NCI-H1930 (cell line): ENCODE measurements around the gene KCTD18.
A peak's percentile ranks its signal among the peaks of the same experiment; 100 is the strongest.

Experiments used
- DNase-seq, 2 experiments: peaks; one replicate each; lab custom pipeline; 2025; lab: John Stamatoyannopoulos, UW

Gene KCTD18

DNA sequence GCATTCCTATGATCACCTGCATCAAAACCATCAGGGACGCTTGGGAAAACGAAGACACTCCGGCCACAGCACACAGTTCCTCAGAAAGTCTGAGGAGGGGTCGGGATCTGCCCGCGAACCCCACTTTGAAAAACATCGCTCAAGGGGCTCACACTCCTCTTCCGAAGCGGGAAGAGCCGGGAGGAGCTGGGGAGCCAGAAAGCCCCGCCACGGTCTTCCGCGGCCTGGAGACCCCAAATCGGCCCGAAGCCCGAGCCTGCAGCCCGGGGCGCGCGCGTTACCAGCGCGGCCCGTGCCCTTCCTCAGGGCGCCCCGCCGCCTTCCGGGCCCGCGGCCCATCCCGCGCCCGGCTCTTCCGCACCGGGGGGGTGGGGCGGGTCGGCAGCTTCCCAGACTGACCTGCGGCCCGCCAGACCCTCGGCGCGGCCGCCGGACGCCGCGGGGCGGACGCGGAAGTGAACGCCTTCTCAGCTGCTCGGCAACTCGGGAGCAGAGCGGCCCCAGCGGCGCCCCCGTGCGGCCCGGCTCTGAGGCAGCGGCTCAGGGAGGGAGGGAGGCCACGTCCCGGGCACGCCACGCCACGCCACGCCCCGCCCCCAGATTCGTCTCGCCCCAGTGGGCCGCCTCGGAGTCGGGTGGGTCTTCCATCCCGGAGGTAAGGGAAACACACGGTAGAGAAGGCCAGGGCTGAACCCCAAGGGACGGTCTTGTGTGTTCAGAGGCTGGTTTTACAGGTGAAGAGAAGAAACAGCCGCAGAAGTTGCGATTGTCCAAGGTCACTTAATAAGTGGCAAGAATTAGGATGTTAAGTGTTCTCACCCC is at the start of gene KCTD18:
TSS of gene KCTD18 (minus strand) at position 457 of the 822 bp plus-strand sequence. CDS start 3,052 bp downstream, outside the sequence.
- peak; percentile 72 to 89 for DNase-seq

DNA sequence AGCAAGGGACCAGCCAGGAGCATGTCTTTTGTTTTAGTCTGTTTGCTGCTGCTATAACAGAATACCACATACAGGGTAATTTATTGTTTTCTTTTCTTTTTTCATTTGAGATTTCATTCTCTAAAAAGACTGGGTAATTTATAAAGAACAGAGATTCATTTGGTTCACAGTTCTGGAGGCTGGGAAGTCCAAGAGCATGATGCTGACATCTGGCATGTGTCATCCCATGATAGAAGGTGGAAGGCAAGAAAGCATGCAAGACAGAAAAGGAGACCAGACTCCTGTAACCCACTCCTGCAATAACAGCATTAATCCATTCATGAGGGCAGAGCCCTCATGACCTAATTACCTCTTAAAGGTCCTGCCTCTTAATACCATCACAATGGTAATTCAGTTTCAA is 30.9 kb upstream of the KCTD18 start:
- DNase-seq, result no peak

DNA sequence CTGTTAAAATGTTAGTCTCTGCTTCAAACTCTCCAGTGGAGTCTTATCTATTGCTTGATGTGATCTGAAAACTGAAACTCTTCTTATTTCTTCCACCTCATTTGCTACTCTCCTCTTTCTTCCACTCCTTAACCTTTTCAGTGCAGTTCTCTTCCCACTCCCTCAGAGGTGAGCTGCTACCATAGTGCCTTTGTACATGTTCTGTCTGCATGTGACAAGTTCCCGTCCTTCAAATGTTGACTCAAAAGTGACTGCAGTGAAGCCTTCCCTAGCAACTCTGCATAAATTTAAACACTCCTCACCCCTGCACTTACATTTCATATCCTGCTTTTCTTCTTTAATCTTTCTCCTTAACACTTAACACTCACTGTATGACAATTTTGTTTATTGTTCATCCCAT is 28.3 kb upstream of the KCTD18 start:
- no peak for DNase-seq

DNA sequence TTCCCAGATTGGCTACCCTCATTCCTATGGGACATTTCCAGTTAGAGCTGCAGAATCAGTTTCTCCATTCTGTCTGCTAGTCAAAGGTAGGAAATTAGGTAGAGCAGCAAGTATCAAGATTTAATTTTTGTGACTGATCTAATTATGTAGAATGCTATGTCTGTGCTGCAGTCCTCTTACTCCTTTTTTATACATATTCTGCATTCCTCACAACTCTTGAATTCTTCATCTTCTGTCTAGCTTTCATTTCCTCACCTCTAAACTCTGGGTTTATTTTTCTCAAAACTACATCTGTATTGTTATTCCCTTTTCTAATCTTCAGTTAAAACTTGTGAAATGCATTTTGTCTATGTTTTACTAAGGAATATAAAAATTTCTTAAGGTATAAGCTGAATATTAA is 24.7 kb upstream of the KCTD18 start:
- no peak for DNase-seq

DNA sequence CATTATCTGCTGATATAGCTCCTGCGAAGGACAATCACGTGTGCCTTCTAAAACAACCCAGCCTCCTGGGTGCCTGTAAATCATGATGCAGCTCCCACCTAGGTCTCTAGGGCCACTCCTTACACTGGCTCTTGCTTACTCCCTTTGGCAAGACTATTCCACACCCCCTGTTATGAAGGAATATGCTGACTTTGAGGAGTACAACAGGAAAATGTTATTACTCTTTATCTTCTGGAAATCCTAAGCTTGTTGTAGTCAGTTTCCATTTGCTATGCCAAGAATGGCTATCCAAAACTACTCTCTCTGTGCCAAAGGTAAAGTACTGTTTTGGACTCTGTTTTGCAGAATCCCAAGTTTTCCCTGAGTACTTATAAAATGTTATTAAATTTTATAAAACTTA is 23.9 kb upstream of the KCTD18 start:
- DNase-seq, result no peak

DNA sequence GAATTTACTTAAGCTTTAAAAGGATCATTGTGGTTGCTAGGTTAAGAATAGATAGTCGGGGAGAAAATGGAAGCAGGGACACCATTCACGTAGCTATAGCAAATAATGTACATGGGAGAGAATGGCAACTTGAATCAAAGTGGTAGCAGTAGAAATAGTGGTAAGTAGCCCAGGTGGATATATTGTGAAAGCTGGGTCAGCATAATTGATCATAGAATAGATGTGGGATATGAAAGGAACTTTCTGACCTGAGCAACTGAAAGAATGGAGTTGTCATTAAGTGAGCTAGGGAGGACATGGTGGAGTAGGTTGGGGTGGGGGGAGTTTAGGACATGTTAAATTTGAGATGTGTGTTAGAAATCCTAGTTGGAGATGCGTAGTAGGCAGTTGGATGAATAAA is 18.4 kb upstream of the KCTD18 start:
- no peak for DNase-seq

DNA sequence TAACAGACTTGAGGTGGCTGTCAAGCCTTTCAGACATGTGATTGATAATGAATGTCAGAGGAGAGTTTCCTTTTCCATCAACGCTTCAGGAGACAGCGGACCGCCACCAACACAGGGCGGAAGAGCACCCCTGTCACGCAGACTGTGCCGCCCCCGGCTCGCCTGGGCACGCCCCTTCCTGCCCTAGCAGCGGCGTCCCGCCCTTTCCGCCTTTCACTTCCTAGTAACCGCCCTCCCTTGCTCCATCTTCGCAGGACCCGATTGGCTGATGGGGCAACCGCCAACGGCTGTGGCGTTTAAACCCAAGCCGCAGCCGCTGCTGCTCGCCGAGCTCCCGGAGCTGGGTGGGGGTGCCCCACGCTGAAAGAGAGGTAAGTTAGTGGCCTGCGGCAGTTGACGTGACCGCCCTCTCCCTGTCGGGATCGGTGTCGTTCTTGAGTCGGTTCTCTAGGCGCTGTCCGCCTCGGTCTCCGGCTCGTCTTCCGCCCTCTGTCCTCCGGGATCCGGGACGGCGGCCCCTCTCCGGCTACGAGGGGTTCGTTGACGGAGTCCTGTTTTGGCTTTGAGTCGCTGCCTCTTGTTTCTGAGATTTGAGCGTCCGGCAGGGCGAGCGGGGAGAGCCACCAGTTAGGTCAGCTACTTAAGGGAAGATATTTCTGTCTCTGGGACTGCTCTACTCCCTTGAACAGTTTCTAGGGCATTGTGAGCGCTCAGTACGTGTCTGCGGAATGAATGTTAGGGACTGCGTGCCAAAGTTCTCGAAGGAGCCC is 16.2 kb upstream of the KCTD18 start, which contains the start of gene SGO2:
TSS of gene SGO2 (plus strand) at position 326 of the 770 bp plus-strand sequence. CDS start 6,769 bp downstream, outside the sequence.
- DNase-seq, result peak; percentile 89 to 90

DNA sequence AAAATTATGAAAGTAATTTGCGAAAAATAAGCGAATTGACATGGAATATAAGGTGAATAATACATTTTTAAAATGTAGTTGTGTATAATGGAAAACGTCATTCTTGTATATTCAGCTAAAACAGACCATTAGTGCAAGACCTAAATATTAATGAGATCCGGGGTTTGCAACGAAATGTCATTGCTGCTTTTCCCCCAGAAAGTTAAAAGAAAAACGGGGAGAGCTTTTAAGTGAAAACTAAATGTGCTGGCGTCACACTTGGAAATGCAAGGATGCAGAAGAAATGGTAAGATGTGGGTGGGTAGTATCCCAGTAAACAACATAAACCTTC is 15.6 kb upstream of the KCTD18 start:
- DNase-seq, result no peak

DNA sequence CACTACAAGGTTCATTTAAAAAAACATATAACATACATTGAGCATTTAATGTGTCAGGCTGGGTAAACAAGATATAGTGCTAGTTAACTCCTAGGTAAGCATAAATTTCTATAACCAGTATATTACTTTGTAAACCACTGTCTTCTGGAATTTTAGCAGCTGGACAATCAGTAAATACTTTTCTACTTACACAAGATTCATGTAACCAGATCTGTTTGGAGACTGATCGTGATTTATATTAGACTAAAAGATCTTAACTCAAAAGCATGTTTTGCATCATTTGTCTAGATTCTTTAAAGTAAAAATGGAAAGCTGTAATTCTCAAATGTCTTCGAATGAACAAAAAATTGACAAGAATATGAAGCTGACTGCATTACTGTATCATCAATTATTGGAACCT is 15.2 kb upstream of the KCTD18 start:
- no peak for DNase-seq

DNA sequence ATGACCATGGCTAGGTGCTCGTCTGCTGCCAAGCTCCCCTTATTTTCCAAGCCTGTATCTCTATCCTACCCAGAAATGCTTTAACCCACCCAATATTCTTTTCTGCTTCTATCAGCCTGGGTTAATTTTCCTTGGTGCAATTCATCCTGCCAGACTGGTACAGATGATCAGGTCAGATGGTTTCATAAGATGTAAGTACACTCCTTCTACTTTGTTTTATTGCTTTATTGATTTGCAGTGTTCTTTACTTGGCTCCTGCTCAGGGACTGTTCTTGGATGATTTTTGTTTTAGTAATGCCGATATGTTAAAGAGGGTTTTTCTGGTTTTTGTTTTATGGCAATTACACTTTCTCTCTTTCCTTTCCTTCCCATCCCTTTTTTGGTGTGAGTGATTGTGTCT is 13.7 kb upstream of the KCTD18 start:
- DNase-seq, result no peak

DNA sequence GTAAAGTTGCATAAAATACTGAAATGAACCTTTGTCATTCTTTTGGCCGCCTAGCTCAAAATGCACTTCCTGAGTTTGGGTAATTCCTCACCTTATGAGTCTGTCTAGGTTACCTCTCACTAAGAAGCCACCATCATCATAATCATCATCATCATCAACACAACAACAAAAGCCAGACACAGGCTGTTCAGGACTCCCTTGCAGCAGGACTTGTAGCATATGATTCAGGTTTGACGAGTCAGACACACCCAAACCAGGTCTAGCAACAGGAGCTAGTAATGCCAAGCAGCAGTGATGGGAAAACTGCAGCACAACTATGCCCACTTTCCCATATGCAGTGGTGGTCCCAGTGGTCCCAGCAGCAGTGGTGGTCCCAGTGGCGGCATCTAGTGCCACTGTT is 13.3 kb upstream of the KCTD18 start:
- no peak for DNase-seq

DNA sequence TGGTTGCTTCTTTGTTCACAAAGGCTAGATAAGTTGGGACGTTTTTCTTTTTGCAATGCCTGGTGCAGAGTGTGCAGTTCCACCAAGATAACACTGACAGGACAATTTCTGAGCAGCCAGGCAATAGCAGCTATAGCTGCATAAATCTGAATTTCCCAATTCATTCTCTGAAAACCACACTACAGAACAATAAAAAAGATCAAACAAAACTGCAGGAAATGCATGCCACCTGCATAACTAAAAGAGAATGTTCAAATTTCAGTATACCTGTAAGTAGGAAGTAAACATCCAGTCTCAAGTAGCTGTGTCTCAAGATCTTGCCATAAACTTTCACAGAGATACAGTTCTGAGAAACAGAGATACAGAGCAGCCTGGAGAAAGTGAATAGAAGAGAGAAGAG is 5.3 kb upstream of the KCTD18 start:
- DNase-seq, result no peak

DNA sequence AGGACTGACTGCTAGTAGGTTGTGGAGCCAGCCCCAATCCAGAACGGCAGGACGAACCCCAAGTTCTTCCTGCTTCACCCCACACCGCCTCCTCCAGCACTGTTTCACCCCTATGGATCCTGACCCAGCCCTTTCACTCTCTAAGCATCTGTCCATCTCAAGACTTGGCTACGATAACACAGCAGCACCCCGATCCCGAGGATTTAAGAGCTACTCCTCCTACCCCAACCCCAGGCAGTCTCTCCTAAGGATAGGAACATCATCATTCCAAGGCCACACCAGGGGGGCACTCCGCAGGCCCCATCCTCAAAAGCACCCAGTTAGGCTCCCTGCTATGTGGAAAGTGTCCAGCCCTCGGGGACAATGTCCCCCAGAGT is 645 bp downstream of the KCTD18 start:
- no peak for DNase-seq

DNA sequence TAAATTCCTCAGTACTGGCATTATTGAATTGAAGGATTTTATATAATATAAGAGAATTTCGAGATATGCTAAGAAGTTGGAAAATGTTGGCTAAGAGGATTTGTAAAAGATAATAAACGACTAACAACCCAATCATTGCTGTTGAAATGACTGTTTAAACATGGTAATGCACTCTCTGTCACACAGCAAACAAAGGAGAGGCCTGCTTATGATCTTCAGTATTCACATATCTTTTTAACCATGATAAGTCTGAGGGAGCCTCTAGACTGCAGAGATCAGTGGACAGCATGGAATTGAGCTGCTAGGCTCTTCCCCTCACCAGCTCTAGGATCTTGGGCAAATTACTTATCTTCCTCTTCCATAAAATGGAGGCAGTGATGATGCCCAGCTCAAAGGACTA is 2.7 kb downstream of the KCTD18 start:
- no peak for DNase-seq

DNA sequence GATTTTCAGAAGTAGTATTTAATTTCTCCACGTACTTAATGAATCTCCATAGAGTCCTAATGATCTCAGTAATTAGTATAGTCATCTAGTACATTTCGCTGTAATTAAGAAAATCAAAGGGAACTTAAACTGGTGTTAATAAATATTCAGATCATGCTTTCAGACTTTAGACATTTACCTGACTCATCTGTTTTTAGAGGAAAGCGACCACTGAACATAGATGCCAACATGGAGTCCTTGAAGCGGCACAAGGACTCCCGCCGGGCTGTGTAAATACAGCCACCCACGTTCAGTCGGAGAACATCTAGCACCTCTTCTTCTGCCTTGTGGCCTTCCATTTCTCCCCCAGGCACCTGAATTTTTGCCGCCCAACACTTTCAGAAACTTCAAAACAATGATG is 3.2 kb downstream of the KCTD18 start:
- no peak for DNase-seq

DNA sequence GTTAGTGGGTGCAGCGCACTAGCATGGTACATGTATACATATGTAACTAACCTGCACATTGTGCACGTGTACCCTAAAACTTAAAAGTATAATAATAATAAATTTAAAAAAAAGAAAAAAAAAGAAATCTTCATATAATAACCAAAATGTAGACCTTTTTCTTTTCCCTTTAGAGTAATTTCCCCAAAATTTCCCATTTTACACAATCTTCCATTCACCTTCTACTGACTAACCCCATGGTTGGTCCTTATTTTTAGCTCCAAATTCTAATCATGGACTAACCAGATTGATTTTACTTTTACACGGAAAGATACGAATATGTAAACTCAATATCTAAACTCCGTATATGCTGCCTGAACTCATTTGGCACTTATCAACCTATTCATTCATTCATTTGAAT is 7.7 kb downstream of the KCTD18 start:
- DNase-seq, result no peak

DNA sequence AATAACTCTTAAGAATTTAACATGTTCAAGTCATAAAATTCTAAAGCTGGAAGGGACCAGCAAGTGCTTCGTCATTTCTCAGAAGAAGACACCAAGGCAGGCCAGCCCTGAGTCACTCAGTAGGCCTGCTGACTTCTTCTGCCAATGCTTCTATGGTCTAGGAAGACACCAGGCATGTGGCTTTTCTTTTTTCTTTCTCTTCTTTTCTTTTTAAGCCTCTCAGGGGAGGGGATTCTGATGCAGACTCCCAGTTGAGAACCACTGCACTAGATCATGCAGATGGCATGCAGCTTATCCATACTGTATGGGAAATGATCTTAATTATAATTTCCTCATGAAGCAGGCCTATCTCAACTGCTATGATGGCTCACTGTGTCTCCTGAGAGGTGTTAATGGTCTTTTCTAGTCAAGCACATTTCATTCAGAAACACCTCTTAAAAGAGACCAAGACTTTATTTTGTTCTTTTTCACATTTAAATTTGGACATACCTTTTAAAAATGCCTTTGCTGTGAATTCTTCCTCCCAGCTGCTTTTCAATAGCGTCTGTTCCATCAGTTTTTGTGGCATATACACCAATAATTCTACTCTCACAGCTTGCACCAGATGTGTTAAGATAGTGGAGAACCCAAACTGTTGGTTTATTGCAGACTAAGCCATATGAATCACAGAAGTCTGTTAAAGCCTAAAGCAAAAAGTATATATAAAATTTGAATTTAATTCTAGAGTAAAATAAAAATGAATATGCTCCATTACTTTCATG is 11.3 kb downstream of the KCTD18 start:
- DNase-seq, result no peak

DNA sequence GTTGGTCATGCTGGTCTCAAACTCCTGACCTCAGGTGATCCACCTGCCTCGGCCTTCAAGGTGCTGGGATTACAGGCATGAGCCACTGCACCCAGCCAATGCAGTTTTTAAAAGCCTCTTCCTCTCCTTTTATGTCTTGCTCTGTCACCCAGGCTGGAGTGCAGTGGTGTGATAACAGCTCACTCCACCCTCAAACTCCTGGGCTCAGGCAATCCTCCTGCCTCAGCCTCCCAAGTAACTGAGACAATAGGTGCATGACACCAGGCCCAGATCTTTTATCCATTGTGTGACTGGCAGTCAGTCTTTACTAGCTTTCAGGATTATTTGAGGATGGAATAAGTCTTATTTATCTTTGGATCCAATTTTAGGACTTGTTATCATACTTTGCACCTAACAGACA is 13.2 kb downstream of the KCTD18 start:
- DNase-seq, result no peak

DNA sequence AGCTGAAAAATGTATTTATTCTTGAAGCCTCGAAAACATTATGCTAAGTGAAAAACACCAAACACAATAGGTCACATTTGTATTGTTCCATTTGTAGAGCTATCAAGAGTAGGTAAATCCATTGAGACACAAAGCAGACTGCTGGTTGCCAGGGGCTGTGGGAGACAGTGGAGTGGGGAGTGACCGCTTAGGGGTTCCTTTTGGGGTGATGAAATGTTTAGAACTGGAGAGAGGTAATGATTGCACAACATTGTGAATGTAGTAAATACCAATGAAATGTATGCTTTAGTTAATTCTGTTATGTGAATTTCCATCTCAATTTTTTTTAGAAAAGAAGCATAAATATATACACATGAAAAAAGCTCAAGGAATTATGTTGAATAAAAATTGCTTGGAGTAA is 15.8 kb downstream of the KCTD18 start:
- no peak for DNase-seq

DNA sequence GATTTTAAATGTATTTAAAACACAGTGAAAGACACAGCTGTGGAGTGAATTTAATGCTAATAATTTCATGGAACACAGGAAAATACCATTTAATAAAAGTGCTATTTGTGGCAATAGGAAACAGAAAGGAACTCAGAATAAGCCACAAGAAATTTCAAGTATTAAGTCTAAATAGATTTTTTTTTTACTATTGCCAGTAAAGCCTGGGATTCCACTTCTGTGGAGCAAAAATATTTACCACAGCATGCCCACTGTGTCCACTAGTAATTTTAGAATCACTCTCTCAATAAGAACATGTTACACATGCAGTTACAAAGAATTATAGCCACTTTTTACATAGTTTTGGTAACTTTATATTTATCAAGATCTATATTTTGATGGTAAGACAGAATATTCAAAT is 17.2 kb downstream of the KCTD18 start:
- DNase-seq, result no peak

DNA sequence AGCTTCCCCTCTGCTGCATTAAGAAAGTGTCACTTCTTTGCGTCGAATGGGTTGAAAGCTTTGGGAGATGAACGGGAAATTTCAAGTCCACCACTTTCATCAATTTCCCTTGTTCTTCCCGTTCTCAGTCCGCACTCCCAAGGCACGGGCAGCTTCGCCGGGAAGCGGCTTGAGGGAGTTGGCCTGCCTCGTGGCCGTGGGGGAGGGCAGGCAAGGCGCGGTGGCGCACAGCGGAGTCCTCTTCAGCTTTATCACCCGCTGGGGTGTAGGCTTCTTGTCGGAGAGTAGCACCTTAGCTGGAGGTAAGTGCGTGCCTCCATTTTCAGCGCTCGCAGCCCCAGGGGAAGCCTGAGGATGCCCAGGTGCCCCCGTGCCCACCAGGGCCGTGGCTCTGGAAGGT is 19.9 kb downstream of the KCTD18 start:
- no peak for DNase-seq

DNA sequence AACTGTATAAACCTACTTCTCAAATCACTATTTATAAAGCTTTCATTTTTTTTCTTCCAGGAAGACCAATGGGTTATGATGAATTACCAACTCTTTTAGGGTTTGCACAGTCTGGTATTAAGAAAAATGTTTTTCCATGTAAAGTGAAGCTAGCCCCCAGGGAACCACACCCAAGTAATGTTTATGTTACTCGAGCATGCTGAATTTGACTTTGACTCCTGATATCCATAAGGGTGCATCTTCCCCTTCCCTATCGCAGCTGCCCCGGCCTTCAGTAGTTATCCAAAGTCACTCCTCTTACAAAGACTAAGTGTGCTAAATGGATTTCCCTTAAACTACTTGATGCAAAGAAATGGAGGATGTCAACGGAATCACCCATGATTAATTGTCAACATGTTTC is 21.7 kb downstream of the KCTD18 start:
- no peak for DNase-seq

DNA sequence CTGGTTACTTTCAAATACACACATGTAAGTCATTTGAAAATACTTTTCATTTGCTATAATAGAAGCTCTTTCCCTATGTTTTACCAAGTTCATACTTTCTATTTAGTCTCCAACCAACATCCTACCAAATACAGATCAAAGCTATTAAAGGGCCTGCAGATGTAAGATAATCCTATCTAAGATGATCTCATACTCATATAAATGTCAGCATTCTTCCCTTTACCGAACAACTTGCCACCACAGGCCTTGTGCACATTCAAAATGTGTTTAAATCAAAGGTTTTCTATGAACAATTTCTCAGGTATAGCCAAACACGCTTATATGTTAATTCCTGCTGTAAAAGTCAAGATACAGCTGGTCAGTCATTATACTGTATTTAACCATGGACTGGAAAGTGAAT is 23.3 kb downstream of the KCTD18 start:
- DNase-seq, result no peak
